Neutrophil (primary cell): ENCODE data around the gene SORCS2.

Experiments used
- H3K27ac ChIP-seq: fragments of 200-600 bp; sonication (generic); 2 replicates; pipeline ENCODE4 v1.5.1; 2016; ENCODE audit warnings: mild to moderate bottlenecking, moderate library complexity
- H3K27me3 ChIP-seq: fragments of 200-600 bp; sonication (generic); 2 replicates; pipeline ENCODE4 v1.6.0; 2016; ENCODE audit warnings: mild to moderate bottlenecking
- H3K36me3 ChIP-seq: fragments of 200-600 bp; sonication (generic); 2 replicates; pipeline ENCODE4 v1.5.1; 2017
- H3K4me1 ChIP-seq, 2 experiments: fragments of 200-600 bp in 1 of 2; sonication (generic) in 1 of 2; 1 replicate in 1 of 2; 2 replicates in 1 of 2; pipeline versions ENCODE4 v1.5.1 to v1.6.1; 2013 to 2016; ENCODE audit warnings: low read depth in 1 of 2, low read length in 1 of 2, mild to moderate bottlenecking in 1 of 2, moderate library complexity in 1 of 2; ENCODE audit not compliant: control insufficient read depth in 1 of 2, insufficient read depth in 1 of 2
- H3K4me3 ChIP-seq, 2 experiments: fragments of 200-600 bp in 1 of 2; sonication (generic) in 1 of 2; 1 replicate in 1 of 2; 2 replicates in 1 of 2; pipeline ENCODE4 v1.5.1; 2013 to 2016; ENCODE audit warnings: low read depth in 1 of 2, low read length in 1 of 2, mild to moderate bottlenecking in 1 of 2, moderate library complexity in 1 of 2
- H3K9me3 ChIP-seq: fragments of 200-600 bp; sonication (generic); 2 replicates; pipeline ENCODE4 v1.5.1; 2016
- TF ChIP-seq, protein P1 (sequence below): fragments of 200-600 bp; sonication (generic); IDR thresholded peaks from 2 replicates; pipeline ENCODE4 v1.5.1; 2016; ENCODE audit warnings: antibody characterized with exemption

Gene SORCS2

DNA sequence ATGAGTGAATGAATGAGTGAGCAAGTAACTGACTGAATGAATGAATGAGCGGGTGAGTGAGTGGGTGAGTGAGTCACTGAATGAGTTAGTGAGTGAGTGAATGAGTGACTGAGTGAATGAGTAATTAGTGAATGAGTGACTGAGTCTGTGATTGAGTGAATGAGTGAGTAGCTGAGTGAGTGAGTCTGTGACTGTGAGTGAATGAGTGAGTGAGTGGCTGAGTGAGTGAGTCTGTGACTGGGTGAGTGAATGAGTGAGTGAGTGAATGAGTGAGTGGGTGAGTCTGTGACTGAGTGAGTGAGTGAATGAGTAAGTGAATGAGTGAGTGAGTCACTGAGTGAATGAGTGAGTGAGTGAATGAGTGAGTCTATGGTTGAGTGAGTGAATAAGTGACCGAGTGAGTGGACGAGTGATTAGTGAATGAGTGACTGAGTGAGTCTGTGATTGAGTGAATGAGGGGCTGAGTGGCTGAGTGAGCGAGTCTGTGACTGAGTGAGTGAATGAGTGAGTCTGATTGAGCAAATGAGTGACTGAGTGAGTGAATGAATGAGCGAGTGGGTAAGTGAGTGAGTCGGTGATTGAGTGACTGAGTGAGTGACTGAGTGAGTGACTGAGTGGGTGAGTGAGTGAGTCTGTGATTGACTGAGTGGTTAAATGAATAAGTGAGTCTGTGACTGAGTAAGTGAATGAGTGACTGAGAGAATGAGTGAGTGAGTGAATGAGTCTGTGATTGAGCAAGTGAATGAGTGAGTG is 465.4 kb downstream of the SORCS2 start:
- Histone ChIP-seq H3K9me3 (no peaks in the 10 kb centered on the region), H3K27ac (no peak overlapping the region), H3K4me3 (no peak overlapping the region), H3K4me1 (no peaks in the 10 kb centered on the region), H3K36me3 (no peaks in the 10 kb centered on the region), H3K27me3 (peaks cover 21% of the 10 kb centered on the region)
- TF ChIP-seq, protein P1, sequence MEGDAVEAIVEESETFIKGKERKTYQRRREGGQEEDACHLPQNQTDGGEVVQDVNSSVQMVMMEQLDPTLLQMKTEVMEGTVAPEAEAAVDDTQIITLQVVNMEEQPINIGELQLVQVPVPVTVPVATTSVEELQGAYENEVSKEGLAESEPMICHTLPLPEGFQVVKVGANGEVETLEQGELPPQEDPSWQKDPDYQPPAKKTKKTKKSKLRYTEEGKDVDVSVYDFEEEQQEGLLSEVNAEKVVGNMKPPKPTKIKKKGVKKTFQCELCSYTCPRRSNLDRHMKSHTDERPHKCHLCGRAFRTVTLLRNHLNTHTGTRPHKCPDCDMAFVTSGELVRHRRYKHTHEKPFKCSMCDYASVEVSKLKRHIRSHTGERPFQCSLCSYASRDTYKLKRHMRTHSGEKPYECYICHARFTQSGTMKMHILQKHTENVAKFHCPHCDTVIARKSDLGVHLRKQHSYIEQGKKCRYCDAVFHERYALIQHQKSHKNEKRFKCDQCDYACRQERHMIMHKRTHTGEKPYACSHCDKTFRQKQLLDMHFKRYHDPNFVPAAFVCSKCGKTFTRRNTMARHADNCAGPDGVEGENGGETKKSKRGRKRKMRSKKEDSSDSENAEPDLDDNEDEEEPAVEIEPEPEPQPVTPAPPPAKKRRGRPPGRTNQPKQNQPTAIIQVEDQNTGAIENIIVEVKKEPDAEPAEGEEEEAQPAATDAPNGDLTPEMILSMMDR, result no peak

DNA sequence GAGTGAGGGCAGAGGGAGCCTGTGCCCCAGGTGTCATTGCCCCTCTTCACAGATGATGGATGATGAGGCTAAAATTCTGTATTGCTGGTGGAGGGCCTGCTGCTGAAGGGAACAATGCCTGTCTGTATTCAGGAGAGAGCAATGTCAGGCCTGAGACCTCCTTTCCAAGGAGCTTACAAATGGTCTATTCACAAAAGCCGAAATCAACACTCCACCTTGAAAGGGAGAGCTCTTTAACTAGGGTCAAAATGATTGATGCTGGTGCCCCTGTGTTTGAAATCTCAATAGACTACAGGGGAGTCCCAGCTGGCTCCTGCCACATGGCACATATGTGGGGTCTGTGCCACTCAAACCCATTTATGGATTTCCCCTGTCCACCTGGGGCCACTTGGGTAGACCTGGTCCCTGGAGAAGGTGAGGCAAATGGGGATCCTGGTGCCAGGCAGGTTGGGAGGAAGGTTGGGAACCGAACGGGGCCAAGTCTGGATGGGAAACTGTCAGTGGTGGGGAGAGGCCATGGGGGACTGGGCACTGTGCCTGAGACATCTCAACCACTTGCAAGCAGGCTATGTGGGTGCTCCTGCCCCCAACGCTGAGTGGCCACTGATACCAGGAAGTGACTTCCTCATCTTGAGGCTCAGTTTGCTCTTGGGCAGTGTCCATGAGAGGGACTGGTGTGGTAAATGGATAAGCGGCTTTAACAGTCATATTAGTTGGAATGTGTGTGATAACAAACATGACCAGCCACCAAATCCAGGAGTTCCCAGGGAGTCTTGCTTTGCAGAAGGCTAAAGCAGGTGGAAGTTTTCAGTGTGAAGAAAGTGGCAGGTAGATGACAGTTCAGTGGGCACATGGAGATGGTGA is 466.2 kb downstream of the SORCS2 start:
- TF ChIP-seq, protein P1, result no peak
- Histone ChIP-seq H3K4me1 (no peaks in the 10 kb centered on the region), H3K9me3 (no peaks in the 10 kb centered on the region), H3K27ac (no peak overlapping the region), H3K4me3 (no peak overlapping the region), H3K36me3 (no peaks in the 10 kb centered on the region), H3K27me3 (peaks cover 21% of the 10 kb centered on the region)

DNA sequence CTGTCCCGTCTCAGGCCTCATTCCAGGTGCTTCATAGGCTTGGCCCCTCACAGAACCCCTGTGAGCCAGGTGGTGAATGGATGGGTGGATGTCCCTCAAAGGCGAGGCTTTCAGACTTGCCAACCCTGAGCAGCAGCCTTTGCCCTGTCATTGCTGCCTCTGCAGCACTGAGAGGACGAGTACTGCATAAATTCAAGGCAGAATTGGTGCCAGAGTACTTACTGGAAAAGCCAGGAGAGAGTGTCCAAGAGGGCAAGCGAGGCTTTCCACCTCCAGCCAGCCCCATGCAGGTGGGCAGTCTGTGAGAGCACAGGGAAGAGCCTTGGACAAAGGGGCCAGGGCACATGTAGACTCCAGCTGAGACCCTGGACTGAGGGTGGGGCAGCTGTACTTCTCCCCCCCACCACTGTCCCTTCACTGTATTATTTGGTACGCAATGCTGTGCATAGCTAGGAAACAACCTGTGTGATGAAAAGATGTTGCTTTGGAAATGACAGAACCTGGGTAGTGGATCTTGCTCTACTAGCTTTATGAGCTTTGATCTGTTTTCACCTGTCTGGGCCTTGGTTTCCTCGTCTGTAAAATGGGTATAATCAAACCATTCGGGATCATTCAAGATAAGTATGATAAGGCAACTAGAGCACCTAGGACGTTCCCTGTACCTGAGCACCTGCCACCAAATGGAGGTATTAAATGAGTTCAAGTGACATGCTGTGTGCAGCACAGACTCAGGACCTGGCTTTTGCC is 467.3 kb downstream of the SORCS2 start:
- Histone ChIP-seq H3K27me3 (peaks cover 17% of the 10 kb centered on the region), H3K4me1 (no peaks in the 10 kb centered on the region), H3K36me3 (no peaks in the 10 kb centered on the region), H3K9me3 (no peaks in the 10 kb centered on the region), H3K4me3 (no peak overlapping the region), H3K27ac (no peak overlapping the region)
- TF ChIP-seq, protein P1, result no peak

- Histone ChIP-seq H3K4me1 (no peaks in the 10 kb centered on the region), H3K4me3 (no peak overlapping the region), H3K9me3 (no peaks in the 10 kb centered on the region), H3K27ac (no peak overlapping the region), H3K36me3 (peaks cover 7% of the 10 kb centered on the region), H3K27me3 (peaks cover 9% of the 10 kb centered on the region)
- TF ChIP-seq, protein P1, result no peak
These were observed 468.1 kb downstream of the SORCS2 start for GRCh38 chr4:7660176-7661039.
